SK-N-SH treated with all-trans-retinoic acid at 6 μM for 48 hours (cell line): ENCODE data around the gene PPRC1.

Source experiments
- ATAC-seq: fragments of 200-7000 bp; cut with Tn5 transposase; 3 replicates; pipeline ENCODE4 v1.9.1; 2020; ENCODE audit warnings: mild to moderate bottlenecking, moderate library complexity
- ARNTL ChIP-seq: fragments of 450-650 bp; formaldehyde crosslinking; IDR thresholded peaks from 2 replicates; pipeline ENCODE4 v1.5.0; 2020; ENCODE audit warnings: low read depth, mild to moderate bottlenecking, moderate library complexity, borderline replicate concordance
- BACH2 ChIP-seq: fragments of 250-450 bp; sonication (Bioruptor Pico); IDR thresholded peaks from 2 replicates; pipeline ENCODE4 v1.9.0; 2021; ENCODE audit warnings: mild to moderate bottlenecking, borderline replicate concordance
- CSDC2 ChIP-seq: fragments of 250-450 bp; sonication (Bioruptor Pico); IDR thresholded peaks from 2 replicates; pipeline ENCODE4 v1.5.0; 2020; ENCODE audit warnings: mild to moderate bottlenecking, moderate library complexity
- ESRRG ChIP-seq: fragments of 250-450 bp; sonication (Bioruptor Pico); IDR thresholded peaks from 2 replicates; pipeline ENCODE4 v1.6.1; 2021; ENCODE audit warnings: mild to moderate bottlenecking
- GLIS3 ChIP-seq: fragments of 250-450 bp; sonication (Bioruptor Pico); IDR thresholded peaks from 2 replicates; pipeline ENCODE4 v1.5.0; 2020; ENCODE audit warnings: mild to moderate bottlenecking, moderate library complexity
- ISL1 ChIP-seq: fragments of 250-450 bp; sonication (Bioruptor Pico); IDR thresholded peaks from 2 replicates; pipeline ENCODE4 v2.1.2; 2022; ENCODE audit warnings: mild to moderate bottlenecking, moderate library complexity
- OSR1 ChIP-seq: fragments of 250-450 bp; sonication (Bioruptor Pico); IDR thresholded peaks from 2 replicates; pipeline ENCODE4 v1.8.0; 2022; ENCODE audit warnings: moderate library complexity, mild to moderate bottlenecking, inconsistent platforms
- PPARA ChIP-seq: fragments of 250-450 bp; sonication (Bioruptor Pico); IDR thresholded peaks from 2 replicates; pipeline ENCODE4 v1.5.0; 2020; ENCODE audit warnings: mild to moderate bottlenecking, borderline replicate concordance
- RARB ChIP-seq: fragments of 250-450 bp; sonication (Bioruptor Pico); IDR thresholded peaks from 2 replicates; pipeline ENCODE4 v1.8.0; 2021; ENCODE audit warnings: mild to moderate bottlenecking, moderate library complexity
- SNAI2 ChIP-seq: fragments of 250-450 bp; sonication (Bioruptor Pico); IDR thresholded peaks from 2 replicates; pipeline ENCODE4 v1.5.0; 2020; ENCODE audit warnings: mild to moderate bottlenecking, moderate library complexity
- TCF4 ChIP-seq: fragments of 250-450 bp; sonication (Bioruptor Pico); IDR thresholded peaks from 2 replicates; pipeline ENCODE4 v1.8.0; 2021; ENCODE audit warnings: mild to moderate bottlenecking, moderate library complexity, borderline replicate concordance
- TOX ChIP-seq: fragments of 250-450 bp; sonication (Bioruptor Pico); IDR thresholded peaks from 2 replicates; pipeline ENCODE4 v1.8.0; 2021; ENCODE audit warnings: mild to moderate bottlenecking, moderate library complexity, borderline replicate concordance
- ZC3H10 ChIP-seq: fragments of 250-450 bp; sonication (Bioruptor Pico); IDR thresholded peaks from 2 replicates; pipeline ENCODE4 v1.5.1; 2021; ENCODE audit warnings: mild to moderate bottlenecking, moderate library complexity
- ZFP3 ChIP-seq: fragments of 250-450 bp; sonication (Bioruptor Pico); IDR thresholded peaks from 2 replicates; pipeline ENCODE4 v1.5.0; 2020; ENCODE audit warnings: mild to moderate bottlenecking, moderate library complexity
- ZNF565 ChIP-seq: fragments of 450-650 bp; formaldehyde crosslinking; conservative IDR thresholded peaks from 2 replicates; pipeline ENCODE4 v1.5.0; 2020; ENCODE audit warnings: low read depth, mild to moderate bottlenecking, moderate library complexity
- ZNF70 ChIP-seq: fragments of 450-650 bp; formaldehyde crosslinking; IDR thresholded peaks from 2 replicates; pipeline ENCODE4 v1.5.0; 2020; ENCODE audit warnings: mild to moderate bottlenecking, moderate library complexity
- ZNF8 ChIP-seq: fragments of 450-650 bp; formaldehyde crosslinking; IDR thresholded peaks from 2 replicates; pipeline ENCODE4 v1.5.0; 2020; ENCODE audit warnings: mild to moderate bottlenecking, moderate library complexity
- TF ChIP-seq, protein P1 (sequence below): fragments of 250-450 bp; sonication (Bioruptor Pico); IDR thresholded peaks from 2 replicates; pipeline ENCODE4 v1.8.0; 2020; ENCODE audit warnings: mild to moderate bottlenecking, moderate library complexity, borderline replicate concordance
- TF ChIP-seq, protein P2 (sequence below): fragments of 250-450 bp; sonication (Bioruptor Pico); IDR thresholded peaks from 2 replicates; pipeline ENCODE4 v1.5.1; 2020; ENCODE audit warnings: low read depth, mild to moderate bottlenecking, moderate library complexity
- TF ChIP-seq, protein P3 (sequence below): fragments of 250-450 bp; sonication (Bioruptor Pico); IDR thresholded peaks from 2 replicates; pipeline ENCODE4 v1.5.0; 2020; ENCODE audit warnings: mild to moderate bottlenecking, moderate library complexity
- TF ChIP-seq, protein P4 (sequence below): fragments of 250-450 bp; sonication (Bioruptor Pico); IDR thresholded peaks from 2 replicates; pipeline ENCODE4 v1.8.0; 2021; ENCODE audit warnings: low read depth, mild to moderate bottlenecking, moderate library complexity, borderline replicate concordance

The PPRC1 gene

DNA sequence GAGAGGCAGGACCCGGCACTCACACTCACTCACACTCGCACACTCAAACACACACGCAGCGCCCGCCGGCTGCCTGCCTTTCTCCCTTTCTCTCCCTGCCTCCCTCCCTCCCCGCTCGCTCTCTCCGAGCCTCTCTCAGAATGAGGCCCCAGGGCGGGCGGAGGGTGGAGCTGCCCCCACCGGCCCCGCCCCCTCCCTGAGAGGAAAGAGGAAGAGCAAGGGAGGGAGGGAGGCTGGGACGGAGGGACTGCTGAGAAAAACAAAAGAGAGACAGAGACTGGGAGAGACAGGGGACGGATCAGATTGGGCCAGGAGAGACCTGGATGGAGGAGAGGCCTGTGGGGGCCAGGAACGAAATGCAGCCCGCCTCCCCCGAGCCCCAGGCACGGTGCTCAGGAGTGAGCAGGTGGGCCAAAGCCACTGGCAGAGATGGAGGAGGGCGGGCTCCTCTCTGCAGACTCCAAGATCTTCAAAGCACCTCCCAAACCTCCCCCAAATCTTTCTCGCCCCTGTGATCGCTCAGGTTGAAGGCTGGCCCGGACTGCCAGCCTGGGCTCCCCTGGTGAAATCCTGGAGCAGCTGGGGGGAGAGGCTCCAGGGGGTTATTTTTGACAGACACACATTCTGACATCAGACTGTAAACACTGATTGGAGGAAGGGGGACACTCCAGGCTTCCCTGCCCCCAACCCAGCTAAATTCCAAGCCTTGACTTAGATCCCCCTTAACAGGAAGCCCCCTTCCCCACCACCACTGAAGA lies 17.8 kb upstream of the PPRC1 start:
- TF ChIP-seq ZNF70 (CRISPR knock-in tag) = no peak
- TF ChIP-seq, protein P1, sequence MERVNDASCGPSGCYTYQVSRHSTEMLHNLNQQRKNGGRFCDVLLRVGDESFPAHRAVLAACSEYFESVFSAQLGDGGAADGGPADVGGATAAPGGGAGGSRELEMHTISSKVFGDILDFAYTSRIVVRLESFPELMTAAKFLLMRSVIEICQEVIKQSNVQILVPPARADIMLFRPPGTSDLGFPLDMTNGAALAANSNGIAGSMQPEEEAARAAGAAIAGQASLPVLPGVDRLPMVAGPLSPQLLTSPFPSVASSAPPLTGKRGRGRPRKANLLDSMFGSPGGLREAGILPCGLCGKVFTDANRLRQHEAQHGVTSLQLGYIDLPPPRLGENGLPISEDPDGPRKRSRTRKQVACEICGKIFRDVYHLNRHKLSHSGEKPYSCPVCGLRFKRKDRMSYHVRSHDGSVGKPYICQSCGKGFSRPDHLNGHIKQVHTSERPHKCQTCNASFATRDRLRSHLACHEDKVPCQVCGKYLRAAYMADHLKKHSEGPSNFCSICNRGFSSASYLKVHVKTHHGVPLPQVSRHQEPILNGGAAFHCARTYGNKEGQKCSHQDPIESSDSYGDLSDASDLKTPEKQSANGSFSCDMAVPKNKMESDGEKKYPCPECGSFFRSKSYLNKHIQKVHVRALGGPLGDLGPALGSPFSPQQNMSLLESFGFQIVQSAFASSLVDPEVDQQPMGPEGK = peak; percentile 77; the same call in 1 of the 2 replicates
- peak; percentile 77 for ATAC-seq

DNA sequence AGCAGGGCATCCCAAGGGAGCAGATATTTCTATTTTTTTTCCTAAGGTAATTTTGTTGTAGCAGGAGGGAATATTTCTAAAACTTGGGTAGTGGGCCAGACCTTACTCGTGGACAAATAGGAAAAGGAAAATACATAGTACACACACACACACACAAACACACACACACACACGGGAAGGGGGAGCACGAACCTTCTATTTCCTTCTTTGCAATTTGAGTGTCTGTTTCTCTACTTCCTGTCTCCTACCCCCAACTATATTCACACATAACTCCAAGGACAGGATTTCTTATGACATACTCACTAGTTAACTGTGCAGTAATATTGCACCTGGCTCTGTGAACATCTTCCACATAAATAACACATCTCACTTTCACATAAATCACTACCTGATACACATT lies 17.1 kb upstream of the PPRC1 start:
- no peak for ATAC-seq
- TF ChIP-seq ISL1 (no peak), SNAI2 (CRISPR knock-in tag) (no peak), RARB (CRISPR knock-in tag) (no peak), PPARA (no peak), ZNF70 (CRISPR knock-in tag) (no peak), TOX (no peak)
- TF ChIP-seq, protein P1 = no peak
- TF ChIP-seq, all 23 proteins: peak for 0

DNA sequence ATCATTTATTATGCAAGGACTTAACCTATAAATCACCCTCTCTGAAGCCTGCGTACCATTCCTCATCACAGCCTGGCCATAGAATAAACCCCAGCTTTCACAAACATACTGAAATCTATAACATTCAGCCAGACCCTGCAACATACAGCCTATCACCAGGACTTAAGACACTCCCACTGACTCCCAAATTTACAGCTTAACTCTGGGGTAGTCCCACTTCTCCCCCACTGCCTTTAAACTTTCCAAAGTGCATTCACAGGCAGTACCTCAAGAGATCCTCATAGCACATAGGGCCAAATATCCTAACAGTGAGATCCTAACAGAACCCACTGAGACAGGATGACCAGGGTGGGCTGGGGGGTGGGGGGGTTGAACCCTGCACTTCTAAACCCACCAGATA lies 16.2 kb upstream of the PPRC1 start:
- TF ChIP-seq ISL1 (no peak), ZFP3 (CRISPR knock-in tag) (no peak), ZC3H10 (CRISPR knock-in tag) (no peak), TCF4 (CRISPR knock-in tag) (no peak), ZNF70 (CRISPR knock-in tag) (no peak), ESRRG (CRISPR knock-in tag) (no peak)
- TF ChIP-seq, all 23 proteins: peak for 0
- ATAC-seq = no peak

DNA sequence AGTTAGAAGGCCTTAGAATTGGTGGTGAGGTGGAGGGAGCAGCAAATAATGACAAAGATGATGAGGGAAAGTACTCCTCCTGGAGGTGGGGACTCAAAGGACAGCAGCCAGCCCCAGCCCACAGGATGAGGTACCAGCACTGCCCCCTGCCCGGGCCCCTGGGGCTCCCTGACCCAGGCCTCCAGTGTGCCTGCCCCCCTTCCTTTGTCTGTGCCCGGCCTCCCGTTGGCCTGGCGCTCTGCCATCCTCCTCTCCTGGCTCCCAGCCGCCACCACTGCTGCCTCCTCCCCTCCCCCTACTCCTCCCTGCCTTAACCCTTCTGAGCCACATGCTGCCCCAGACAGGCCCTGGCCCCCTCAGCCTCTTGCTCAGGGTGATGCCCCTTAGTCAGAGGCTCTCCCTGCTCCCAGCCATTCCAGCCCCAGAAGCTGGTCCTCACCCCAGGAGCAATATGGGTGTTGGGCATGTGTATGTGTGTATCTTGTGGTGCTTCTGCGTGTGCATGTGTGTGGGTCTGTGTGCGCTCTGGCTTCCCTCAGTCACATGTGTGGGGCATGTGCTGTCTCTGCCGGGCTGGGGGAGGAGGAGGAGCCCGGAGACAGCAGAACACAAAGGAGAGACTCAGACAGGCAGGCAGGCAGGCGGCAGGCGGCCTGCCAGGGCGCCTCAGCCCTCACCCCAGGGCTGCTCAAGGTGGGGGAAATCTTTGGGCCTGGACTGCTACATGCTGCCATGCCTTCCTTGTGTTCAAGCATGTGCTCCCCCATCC lies 15.3 kb upstream of the PPRC1 start:
- TF ChIP-seq GLIS3 = no peak
- TF ChIP-seq, protein P2, sequence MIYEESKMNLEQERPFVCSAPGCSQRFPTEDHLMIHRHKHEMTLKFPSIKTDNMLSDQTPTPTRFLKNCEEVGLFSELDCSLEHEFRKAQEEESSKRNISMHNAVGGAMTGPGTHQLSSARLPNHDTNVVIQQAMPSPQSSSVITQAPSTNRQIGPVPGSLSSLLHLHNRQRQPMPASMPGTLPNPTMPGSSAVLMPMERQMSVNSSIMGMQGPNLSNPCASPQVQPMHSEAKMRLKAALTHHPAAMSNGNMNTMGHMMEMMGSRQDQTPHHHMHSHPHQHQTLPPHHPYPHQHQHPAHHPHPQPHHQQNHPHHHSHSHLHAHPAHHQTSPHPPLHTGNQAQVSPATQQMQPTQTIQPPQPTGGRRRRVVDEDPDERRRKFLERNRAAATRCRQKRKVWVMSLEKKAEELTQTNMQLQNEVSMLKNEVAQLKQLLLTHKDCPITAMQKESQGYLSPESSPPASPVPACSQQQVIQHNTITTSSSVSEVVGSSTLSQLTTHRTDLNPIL (CRISPR knock-in tag) = no peak
- TF ChIP-seq ZNF70 (CRISPR knock-in tag) = peak; percentile 51; the same call in 1 of the 2 replicates
- no peak for TF ChIP-seq ZC3H10 (CRISPR knock-in tag)
- TF ChIP-seq ZFP3 (CRISPR knock-in tag) = no peak; the same call in 1 of the 2 replicates
- TF ChIP-seq RARB (CRISPR knock-in tag) = no peak
- TF ChIP-seq ZNF8 (CRISPR knock-in tag) = no peak
- TF ChIP-seq TCF4 (CRISPR knock-in tag) = peak; percentile 69; the same call in 1 of the 2 replicates
- TF ChIP-seq, protein P3, sequence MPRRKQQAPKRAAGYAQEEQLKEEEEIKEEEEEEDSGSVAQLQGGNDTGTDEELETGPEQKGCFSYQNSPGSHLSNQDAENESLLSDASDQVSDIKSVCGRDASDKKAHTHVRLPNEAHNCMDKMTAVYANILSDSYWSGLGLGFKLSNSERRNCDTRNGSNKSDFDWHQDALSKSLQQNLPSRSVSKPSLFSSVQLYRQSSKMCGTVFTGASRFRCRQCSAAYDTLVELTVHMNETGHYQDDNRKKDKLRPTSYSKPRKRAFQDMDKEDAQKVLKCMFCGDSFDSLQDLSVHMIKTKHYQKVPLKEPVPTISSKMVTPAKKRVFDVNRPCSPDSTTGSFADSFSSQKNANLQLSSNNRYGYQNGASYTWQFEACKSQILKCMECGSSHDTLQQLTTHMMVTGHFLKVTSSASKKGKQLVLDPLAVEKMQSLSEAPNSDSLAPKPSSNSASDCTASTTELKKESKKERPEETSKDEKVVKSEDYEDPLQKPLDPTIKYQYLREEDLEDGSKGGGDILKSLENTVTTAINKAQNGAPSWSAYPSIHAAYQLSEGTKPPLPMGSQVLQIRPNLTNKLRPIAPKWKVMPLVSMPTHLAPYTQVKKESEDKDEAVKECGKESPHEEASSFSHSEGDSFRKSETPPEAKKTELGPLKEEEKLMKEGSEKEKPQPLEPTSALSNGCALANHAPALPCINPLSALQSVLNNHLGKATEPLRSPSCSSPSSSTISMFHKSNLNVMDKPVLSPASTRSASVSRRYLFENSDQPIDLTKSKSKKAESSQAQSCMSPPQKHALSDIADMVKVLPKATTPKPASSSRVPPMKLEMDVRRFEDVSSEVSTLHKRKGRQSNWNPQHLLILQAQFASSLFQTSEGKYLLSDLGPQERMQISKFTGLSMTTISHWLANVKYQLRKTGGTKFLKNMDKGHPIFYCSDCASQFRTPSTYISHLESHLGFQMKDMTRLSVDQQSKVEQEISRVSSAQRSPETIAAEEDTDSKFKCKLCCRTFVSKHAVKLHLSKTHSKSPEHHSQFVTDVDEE = no peak
- TF ChIP-seq ESRRG (CRISPR knock-in tag) = no peak
- TF ChIP-seq ARNTL (CRISPR knock-in tag) = peak; percentile 89
- TF ChIP-seq PPARA = no peak
- TF ChIP-seq, all 23 proteins: peak for 3
- peak; percentile 17 for ATAC-seq

DNA sequence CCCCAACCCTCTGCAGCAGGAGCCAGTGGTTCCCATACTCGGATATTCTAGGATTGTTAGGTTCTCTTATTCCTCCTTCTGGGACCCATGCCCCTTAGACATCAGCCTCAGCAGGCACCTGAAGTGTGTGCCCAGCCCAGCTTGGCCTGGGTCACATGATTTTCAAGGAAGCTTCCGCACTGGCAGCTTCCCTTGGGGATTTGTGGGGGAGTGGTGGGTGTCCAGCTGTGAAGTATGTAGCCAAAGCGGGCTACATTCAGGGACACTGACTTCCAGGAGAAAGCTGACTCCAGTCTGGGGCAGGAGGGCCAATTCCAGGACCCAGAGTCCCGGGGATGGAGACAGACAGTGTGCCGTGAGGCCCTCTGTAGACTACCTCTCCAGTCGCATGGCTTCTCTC lies 14.0 kb upstream of the PPRC1 start:
- no peak for ATAC-seq
- TF ChIP-seq ZNF8 (CRISPR knock-in tag) = no peak
- TF ChIP-seq, protein P2 (CRISPR knock-in tag) = no peak
- TF ChIP-seq, protein P4, sequence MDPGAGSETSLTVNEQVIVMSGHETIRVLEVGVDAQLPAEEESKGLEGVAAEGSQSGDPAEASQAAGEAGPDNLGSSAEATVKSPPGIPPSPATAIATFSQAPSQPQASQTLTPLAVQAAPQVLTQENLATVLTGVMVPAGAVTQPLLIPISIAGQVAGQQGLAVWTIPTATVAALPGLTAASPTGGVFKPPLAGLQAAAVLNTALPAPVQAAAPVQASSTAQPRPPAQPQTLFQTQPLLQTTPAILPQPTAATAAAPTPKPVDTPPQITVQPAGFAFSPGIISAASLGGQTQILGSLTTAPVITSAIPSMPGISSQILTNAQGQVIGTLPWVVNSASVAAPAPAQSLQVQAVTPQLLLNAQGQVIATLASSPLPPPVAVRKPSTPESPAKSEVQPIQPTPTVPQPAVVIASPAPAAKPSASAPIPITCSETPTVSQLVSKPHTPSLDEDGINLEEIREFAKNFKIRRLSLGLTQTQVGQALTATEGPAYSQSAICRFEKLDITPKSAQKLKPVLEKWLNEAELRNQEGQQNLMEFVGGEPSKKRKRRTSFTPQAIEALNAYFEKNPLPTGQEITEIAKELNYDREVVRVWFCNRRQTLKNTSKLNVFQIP (CRISPR knock-in tag) = no peak
- no peak for TF ChIP-seq OSR1
- TF ChIP-seq ARNTL (CRISPR knock-in tag) = no peak
- no peak for TF ChIP-seq ESRRG (CRISPR knock-in tag)
- TF ChIP-seq BACH2 = no peak
- no peak for TF ChIP-seq ZC3H10 (CRISPR knock-in tag)
- TF ChIP-seq SNAI2 (CRISPR knock-in tag) = no peak
- TF ChIP-seq PPARA = no peak
- TF ChIP-seq CSDC2 = no peak
- no peak for TF ChIP-seq ZNF565
